ENCODE data around the gene HELZ2.

DNA sequence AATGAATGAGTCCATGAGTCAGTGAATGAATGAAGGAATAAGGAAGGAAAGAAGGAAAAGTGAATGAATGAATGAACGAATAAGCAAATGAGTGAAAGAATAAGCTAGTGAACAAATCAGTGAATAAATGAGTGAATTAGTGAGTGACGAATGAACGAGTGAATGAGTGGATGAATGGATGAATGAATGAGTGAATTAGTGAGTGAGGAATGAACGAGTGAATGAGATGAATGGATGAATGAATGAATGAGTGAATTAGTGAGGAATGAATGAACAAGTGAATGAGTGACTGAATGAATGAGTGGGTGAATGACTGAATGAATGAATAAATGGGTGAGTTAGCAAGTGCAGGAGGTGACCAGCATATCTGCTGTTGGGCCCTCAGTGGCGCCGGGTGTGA lies 30.3 kb downstream of the HELZ2 start:
- no peak for TF ChIP-seq ZNF350 (tag by site-specific recombination; IDR thresholded peaks at IDR 0.05)
- no peak for TF ChIP-seq ZNF138 (tag by site-specific recombination; IDR thresholded peaks at IDR 0.05; ENCODE audit: borderline replicate concordance)
- TF ChIP-seq YY1 (tag by site-specific recombination; IDR thresholded peaks at IDR 0.05), result no peak
- TF ChIP-seq SCRT1 (tag by site-specific recombination; IDR thresholded peaks at IDR 0.05; ENCODE audit: borderline replicate concordance), result no peak

Measured in HEK293 (cell line).